GM12892 (cell line): ENCODE measurements around the gene ZNF555. TPM values are rescaled to one million over a fixed set of nuclear protein-coding genes. Genes with fewer than 3 reads are reported as not detected.
A peak's percentile ranks its signal among the peaks of the same experiment; 100 is the strongest.
"Not testable (repeated sequence)": the region's sequence is repeated elsewhere in the genome, so short reads cannot be mapped to it uniquely, and the experiment has no call there.

Experiments used
- DNase-seq: peaks from one replicate; pipeline ENCODE4 v3.0.0; 2011; ENCODE audit not compliant: insufficient read length
- FAIRE-seq: peaks from 2 replicates; lab custom pipeline; 2011; peaks lifted over from hg19 to GRCh38; lab: Jason Lieb, UNC
- POLR2A ChIP-seq: IDR thresholded peaks from 2 replicates; pipeline ENCODE4 v1.6.1; 2011; ENCODE audit warnings: low read depth, low read length, control low read depth
- POLR2AphosphoS5 ChIP-seq: IDR thresholded peaks from 2 replicates; pipeline ENCODE4 v1.6.1; 2011; ENCODE audit warnings: low read depth, low read length, control low read depth
- TAF1 ChIP-seq: IDR thresholded peaks from 2 replicates; pipeline ENCODE4 v1.6.1; 2011; ENCODE audit warnings: low read depth, mild to moderate bottlenecking, control low read depth, low read length, borderline replicate concordance
- polyA plus RNA-seq: library from polyadenylated mRNA; unstranded; fragments of >200 nt; gene quantifications from one replicate; pipeline ENCODE4 v1.2.1, GENCODE V29; 2012; ENCODE audit warnings: missing spikeins, inconsistent platforms; ENCODE audit not compliant: missing spikeins

Gene ZNF555
- 2.6 TPM for polyA plus RNA-seq

- DNase-seq (peak; percentile 95), FAIRE-seq (peak; percentile 98)
- no peak for TF ChIP-seq TAF1
- TF ChIP-seq POLR2AphosphoS5 = no peak
- no peak; the same call in 1 of the 2 replicates for TF ChIP-seq POLR2A
Measured at GRCh38 chr19:2840794-2841791, at the start of gene ZNF555. ZNF555 (plus strand) TSS chr19:2841475; CDS start chr19:2841573, 98 bp downstream.

DNA sequence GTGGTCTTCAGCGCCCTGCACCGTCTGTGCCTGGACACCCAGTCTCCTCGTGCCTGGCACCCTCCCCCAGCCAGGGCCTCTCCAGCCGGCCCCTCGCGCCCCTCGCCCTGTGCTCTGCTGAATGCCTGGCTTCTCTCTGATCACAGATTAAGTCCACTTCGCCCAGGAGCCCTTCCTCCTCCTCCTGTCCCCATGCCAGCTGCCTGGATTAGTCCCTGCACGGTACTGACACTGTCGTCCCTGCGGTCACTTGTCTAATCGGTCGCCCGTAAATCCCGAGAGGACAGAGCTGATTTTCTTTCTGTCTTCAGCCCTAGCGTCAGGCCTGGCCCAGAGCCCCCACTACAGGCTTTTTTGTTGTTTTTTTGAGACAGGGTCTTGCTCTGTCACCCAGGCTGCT, 49.4 kb upstream of the ZNF555 start:
- no peak for FAIRE-seq
- no peak for DNase-seq
- TF ChIP-seq POLR2AphosphoS5 = no peak
- no peak for TF ChIP-seq TAF1
- TF ChIP-seq POLR2A = no peak

- FAIRE-seq = peak; percentile 78
- not testable (repeated sequence) for DNase-seq
Measured at GRCh38 chr19:2792666-2793065, 48.6 kb upstream of the ZNF555 start.

- FAIRE-seq = no peak
Measured at GRCh38 chr19:2793126-2793525, 48.1 kb upstream of the ZNF555 start.

DNA sequence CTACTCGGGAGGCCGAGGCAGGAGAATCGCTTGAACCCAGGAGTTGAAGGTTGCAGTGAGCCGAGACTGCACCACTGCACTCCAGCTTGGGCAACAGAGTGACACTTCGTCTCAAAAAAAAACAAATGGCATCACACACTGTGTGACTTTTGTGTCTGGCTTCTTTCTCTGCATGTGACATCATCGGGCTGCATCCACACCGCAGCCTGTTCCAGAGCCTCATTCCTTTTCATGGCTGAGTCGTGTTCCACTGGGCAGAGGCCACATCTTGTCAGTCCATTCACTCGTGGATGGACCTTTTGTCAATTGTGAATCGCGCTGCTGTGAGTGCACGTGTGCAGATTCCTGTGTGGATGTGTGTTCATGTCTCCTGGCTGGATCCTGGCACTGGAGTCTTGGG, 47.7 kb upstream of the ZNF555 start:
- no peak for DNase-seq
- no peak for FAIRE-seq
- no peak for TF ChIP-seq POLR2AphosphoS5
- TF ChIP-seq TAF1 = no peak

More at GRCh38 chr19:2793126-2793525, 48.1 kb upstream of the ZNF555 start:
- no peak for DNase-seq
- no peak for TF ChIP-seq POLR2AphosphoS5

- TF ChIP-seq TAF1 (no peak), POLR2A (no peak), POLR2AphosphoS5 (no peak)
- DNase-seq (no peak), FAIRE-seq (no peak)
Measured at GRCh38 chr19:2795827-2796658, 45.2 kb upstream of the ZNF555 start.

DNA sequence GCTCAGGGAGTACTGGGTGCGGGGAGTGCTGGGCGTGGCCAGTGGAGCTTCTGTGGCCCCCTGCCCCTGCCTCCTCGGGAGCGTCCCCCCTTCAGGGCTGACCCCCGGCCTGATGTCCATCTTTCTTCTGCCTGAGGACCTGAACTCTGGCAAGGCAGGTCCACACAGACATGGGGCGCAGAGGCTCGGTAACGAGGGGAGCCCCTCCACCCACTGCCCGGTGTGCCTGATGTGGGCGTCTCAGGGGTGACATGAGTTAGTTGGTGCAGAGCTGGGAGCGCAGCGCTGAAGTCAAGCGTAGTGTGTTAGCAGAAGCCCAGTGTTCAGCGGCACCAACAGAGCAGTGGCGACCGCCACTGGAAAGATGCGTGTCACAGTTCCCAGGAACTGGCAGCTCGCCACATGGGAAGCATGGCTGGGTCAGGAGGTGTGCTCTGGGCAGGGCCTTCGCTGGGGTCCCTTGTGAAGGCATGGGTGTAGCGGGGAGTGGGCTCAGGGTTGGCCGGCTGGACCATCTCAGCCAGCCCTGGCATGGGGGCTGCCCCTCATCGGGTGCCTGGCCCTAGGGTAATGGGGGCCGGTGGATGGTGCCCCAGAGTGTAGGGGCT, 44.5 kb upstream of the ZNF555 start:
- FAIRE-seq (no peak), DNase-seq (no peak)
- TF ChIP-seq POLR2AphosphoS5 (no peak), TAF1 (no peak), POLR2A (no peak)

DNA sequence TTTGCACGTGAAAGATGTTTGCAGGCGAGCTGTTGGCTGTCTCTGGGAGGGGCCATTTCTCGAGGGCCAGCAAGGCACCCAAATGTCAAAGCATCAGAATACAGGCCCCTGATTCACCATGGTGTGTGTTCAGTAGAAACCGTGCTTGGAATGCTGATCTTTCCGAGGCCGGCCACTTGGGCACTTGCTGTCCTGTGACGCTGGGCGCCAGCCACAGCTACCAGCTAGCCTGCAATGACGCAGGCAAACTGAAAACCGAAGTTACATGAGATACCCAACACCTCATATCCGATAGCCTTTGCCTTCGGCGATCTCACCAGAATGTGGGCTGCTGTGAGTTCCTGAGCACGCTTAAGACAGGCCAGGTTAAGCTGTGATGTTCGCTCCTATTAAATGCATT, 44.0 kb upstream of the ZNF555 start:
- DNase-seq (no peak), FAIRE-seq (no peak)
- TF ChIP-seq POLR2A = no peak
- TF ChIP-seq TAF1 = no peak
- no peak for TF ChIP-seq POLR2AphosphoS5

DNA sequence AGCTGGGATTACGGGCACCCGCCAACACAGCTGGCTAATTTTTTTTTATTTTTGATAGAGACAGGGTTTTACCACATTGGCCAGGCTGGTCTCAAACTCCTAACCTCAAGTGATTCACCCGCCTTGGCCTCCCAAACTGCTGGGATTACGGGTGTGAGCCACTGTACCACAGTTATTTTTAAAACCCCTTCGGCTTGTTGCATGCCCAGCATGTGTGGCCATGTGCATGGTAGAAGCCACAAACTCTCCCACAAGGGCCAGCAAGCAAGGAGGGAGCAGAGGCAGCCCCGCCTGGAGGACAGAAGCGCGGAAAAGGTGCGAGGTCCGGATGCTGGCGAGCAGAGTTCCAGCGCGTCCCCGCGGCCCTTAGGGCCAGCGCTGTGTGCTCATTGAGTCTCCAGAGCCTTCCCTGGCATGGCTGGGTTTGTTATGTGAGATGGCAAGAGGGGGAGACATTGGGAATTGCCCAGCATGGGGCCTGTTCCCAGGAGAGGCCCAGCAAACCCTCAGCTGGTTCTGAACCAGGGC, 43.1 kb upstream of the ZNF555 start:
- no peak for FAIRE-seq

GRCh38 chr19:2798733-2799132, 42.5 kb upstream of the ZNF555 start:
- DNase-seq = no peak
- TF ChIP-seq TAF1 (no peak), POLR2AphosphoS5 (no peak), POLR2A (no peak)
- FAIRE-seq = no peak

More for the DNA sequence above, 43.1 kb upstream of the ZNF555 start:
- no peak for DNase-seq
- TF ChIP-seq TAF1 (no peak), POLR2A (no peak), POLR2AphosphoS5 (no peak)

GRCh38 chr19:2799273-2800020, 41.8 kb upstream of the ZNF555 start:
- no peak for TF ChIP-seq POLR2A
- TF ChIP-seq POLR2AphosphoS5 = no peak
- no peak for TF ChIP-seq TAF1

More at GRCh38 chr19:2799273-2800020, 41.8 kb upstream of the ZNF555 start:
- no peak for FAIRE-seq
- no peak for DNase-seq
